NB4 (cell line): ENCODE measurements around the gene SGPL1.

Source experiments
- DNase-seq: peaks from one replicate; pipeline ENCODE4 v3.0.0; 2010; ENCODE audit warnings: low read depth
- H3K4me3 ChIP-seq: one replicate; pipeline ENCODE4 v1.5.1; 2011; ENCODE audit warnings: mild to moderate bottlenecking, low read depth, low read length, moderate library complexity
- CTCF ChIP-seq: IDR thresholded peaks from one replicate; pipeline ENCODE4 v1.5.1; 2012; ENCODE audit warnings: low read depth, low read length
- MAX ChIP-seq: IDR thresholded peaks from 2 replicates; pipeline ENCODE4 v1.6.1; 2011; ENCODE audit warnings: low read depth, low read length
- MYC ChIP-seq: IDR thresholded peaks from 2 replicates; pipeline ENCODE4 v1.6.1; 2011; ENCODE audit warnings: low read depth, low read length
- POLR2A ChIP-seq: IDR thresholded peaks from 2 replicates; pipeline ENCODE4 v1.6.1; 2011; ENCODE audit warnings: mild to moderate bottlenecking; ENCODE audit not compliant: insufficient read length; ENCODE audit errors: extremely low read depth

Gene SGPL1

GRCh38 chr10:70845816-70846215 lies 30.1 kb downstream of the SGPL1 start:
- DNase-seq, result no peak

DNA sequence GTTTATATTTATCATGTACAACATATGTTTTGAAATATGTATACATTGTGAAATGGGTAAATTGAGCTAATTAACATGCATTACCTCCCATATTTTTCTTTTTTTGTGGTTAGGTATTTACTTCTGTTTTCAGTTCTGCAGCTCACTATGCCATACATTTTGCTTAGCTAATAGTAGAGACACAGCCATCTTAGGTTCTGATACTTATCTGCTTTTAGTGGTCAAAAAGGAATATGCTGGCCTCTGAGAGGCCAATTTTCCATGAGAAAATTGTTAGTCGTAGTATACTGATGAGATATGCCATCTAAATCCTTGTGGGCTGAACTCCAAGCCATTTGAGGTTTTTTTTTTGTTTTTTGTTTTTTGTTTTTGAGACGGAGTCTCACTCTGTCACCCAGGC lies 31.0 kb downstream of the SGPL1 start:
- DNase-seq, result no peak
- TF ChIP-seq MYC (no peak), CTCF (no peak), POLR2A (no peak), MAX (no peak)
- no peak overlapping the region for H3K4me3 ChIP-seq

More at GRCh38 chr10:70845816-70846215, 30.1 kb downstream of the SGPL1 start:
- TF ChIP-seq CTCF, result no peak
- no peak for TF ChIP-seq MYC
- TF ChIP-seq POLR2A, result no peak
- no peak for TF ChIP-seq MAX
- no peak overlapping the region for H3K4me3 ChIP-seq

- TF ChIP-seq POLR2A (no peak), CTCF (no peak), MAX (no peak), MYC (no peak)
- DNase-seq, result no peak
- H3K4me3 ChIP-seq, result no peak overlapping the region
Measured at GRCh38 chr10:70847659-70848360, 32.1 kb downstream of the SGPL1 start.

DNA sequence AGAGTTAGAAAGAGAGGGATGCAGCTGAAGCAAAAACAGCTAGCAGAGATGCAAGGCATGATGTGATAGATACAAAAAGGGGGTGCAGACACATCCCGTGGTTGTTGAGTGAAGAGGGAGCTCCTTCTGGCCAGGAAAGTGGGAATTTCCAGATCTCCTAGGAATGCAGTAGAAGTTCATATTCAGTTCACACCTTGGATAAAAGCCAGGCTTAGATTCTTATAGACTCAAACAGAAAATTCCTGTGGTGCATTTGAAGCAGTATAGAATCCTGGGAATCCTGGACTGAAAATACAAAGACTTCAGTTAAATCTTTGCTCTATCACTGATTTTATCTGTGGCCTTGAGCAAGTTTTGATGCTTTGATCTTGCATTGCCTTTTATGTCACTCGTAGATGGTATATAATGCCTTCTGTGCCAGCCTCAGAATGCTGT lies 33.9 kb downstream of the SGPL1 start:
- no peak for DNase-seq
- TF ChIP-seq POLR2A (no peak), CTCF (no peak), MAX (no peak), MYC (no peak)
- H3K4me3 ChIP-seq, result no peak overlapping the region

- no peak overlapping the region for H3K4me3 ChIP-seq
- no peak for DNase-seq
- TF ChIP-seq CTCF, result no peak
- no peak for TF ChIP-seq POLR2A
- TF ChIP-seq MAX, result no peak
- TF ChIP-seq MYC, result no peak
Measured at GRCh38 chr10:70850097-70850496, 34.3 kb downstream of the SGPL1 start.
